Parathyroid adenoma (tissue), 2 donors: Measurements from ENCODE around the gene TRAP1.

Experiments
- H2AFZ ChIP-seq: fragments of 300-600 bp; sonication (generic); one replicate; pipeline ENCODE4 v1.7.0; 2017; ENCODE audit warnings: antibody characterized with exemption, mild to moderate bottlenecking
- H3K27ac ChIP-seq: fragments of 300-600 bp; sonication (generic); one replicate; pipeline ENCODE4 v1.7.0; 2017
- H3K27me3 ChIP-seq: fragments of 300-600 bp; sonication (generic); one replicate; pipeline ENCODE4 v1.7.0; 2017; ENCODE audit warnings: low read length; ENCODE audit not compliant: control insufficient read depth, insufficient read depth
- H3K36me3 ChIP-seq: fragments of 300-600 bp; sonication (generic); one replicate; pipeline ENCODE4 v1.7.0; 2017; ENCODE audit warnings: low read length; ENCODE audit not compliant: control insufficient read depth, insufficient read depth
- H3K4me1 ChIP-seq: fragments of 300-600 bp; sonication (generic); one replicate; pipeline ENCODE4 v1.7.0; 2017; ENCODE audit warnings: control low read depth
- H3K4me2 ChIP-seq: fragments of 300-600 bp; sonication (generic); one replicate; pipeline ENCODE4 v1.7.0; 2017; ENCODE audit warnings: low read length
- H3K4me3 ChIP-seq: fragments of 300-600 bp; sonication (generic); one replicate; pipeline ENCODE4 v1.7.0; 2017; ENCODE audit warnings: low read depth, low read length
- H3K79me2 ChIP-seq: fragments of 300-600 bp; sonication (generic); one replicate; pipeline ENCODE4 v1.7.0; 2017; ENCODE audit warnings: control low read depth
- H3K9ac ChIP-seq: fragments of 300-600 bp; sonication (generic); one replicate; pipeline ENCODE4 v1.7.0; 2017; ENCODE audit warnings: mild to moderate bottlenecking
- H3K9me3 ChIP-seq: fragments of 300-600 bp; sonication (generic); one replicate; pipeline ENCODE4 v1.7.0; 2017; ENCODE audit warnings: low read length; ENCODE audit not compliant: control insufficient read depth
- CTCF ChIP-seq: fragments of 300-600 bp; sonication (generic); IDR thresholded peaks from one replicate; pipeline ENCODE4 v1.7.0; 2017; ENCODE audit warnings: antibody characterized with exemption, mild to moderate bottlenecking
- donor health status: primary hyperparathyroidism.

The TRAP1 gene

GRCh38 chr16:3731126-3731935, 14.0 kb upstream of the TRAP1 start:
- Histone ChIP-seq H3K36me3 (no peaks in the 10 kb centered on the region), H3K4me3 (no peak overlapping the region)
- TF ChIP-seq CTCF = no peak

GRCh38 chr16:3730161-3731125, 13.1 kb upstream of the TRAP1 start:
- TF ChIP-seq CTCF = no peak
- Histone ChIP-seq H2AFZ (no peak overlapping the region), H3K27ac (no peak overlapping the region), H3K4me1 (no peaks in the 10 kb centered on the region), H3K36me3 (no peaks in the 10 kb centered on the region), H3K9me3 (no peaks in the 10 kb centered on the region), H3K4me3 (no peak overlapping the region), H3K79me2 (peaks cover 6% of the 10 kb centered on the region), H3K9ac (no peak overlapping the region), H3K27me3 (no peaks in the 10 kb centered on the region), H3K4me2 (no peak overlapping the region)

More at GRCh38 chr16:3731126-3731935, 14.0 kb upstream of the TRAP1 start:
- Histone ChIP-seq H3K4me2 (no peak overlapping the region), H3K9me3 (no peaks in the 10 kb centered on the region), H3K4me1 (no peaks in the 10 kb centered on the region), H3K9ac (no peak overlapping the region), H2AFZ (no peak overlapping the region), H3K27ac (no peak overlapping the region), H3K27me3 (no peaks in the 10 kb centered on the region), H3K79me2 (peaks cover 11% of the 10 kb centered on the region)

- no peaks in the 10 kb centered on the region for H3K27me3 ChIP-seq
- no peak overlapping the region for H3K27ac ChIP-seq
- H3K79me2 ChIP-seq = peaks cover under 1% of the 10 kb centered on the region
- H3K4me2 ChIP-seq = no peak overlapping the region
- no peak overlapping the region for H2AFZ ChIP-seq
- no peaks in the 10 kb centered on the region for H3K36me3 ChIP-seq
- no peak overlapping the region for H3K9ac ChIP-seq
- no peaks in the 10 kb centered on the region for H3K9me3 ChIP-seq
- TF ChIP-seq CTCF = no peak
- no peaks in the 10 kb centered on the region for H3K4me1 ChIP-seq
- no peak overlapping the region for H3K4me3 ChIP-seq
Observed at GRCh38 chr16:3729161-3730112, 12.1 kb upstream of the TRAP1 start.

GRCh38 chr16:3728424-3729160, 11.3 kb upstream of the TRAP1 start:
- H2AFZ ChIP-seq = no peak overlapping the region
- no peak overlapping the region for H3K4me2 ChIP-seq
- no peak for TF ChIP-seq CTCF
- no peaks in the 10 kb centered on the region for H3K4me1 ChIP-seq
- no peaks in the 10 kb centered on the region for H3K27me3 ChIP-seq
- no peaks in the 10 kb centered on the region for H3K36me3 ChIP-seq
- H3K79me2 ChIP-seq = no peaks in the 10 kb centered on the region
- H3K9me3 ChIP-seq = no peaks in the 10 kb centered on the region
- no peak overlapping the region for H3K4me3 ChIP-seq
- no peak overlapping the region for H3K9ac ChIP-seq
- no peak overlapping the region for H3K27ac ChIP-seq
